Activated naive CD4-positive, alpha-beta T cell treated with anti-CD3 and anti-CD28 coated beads for 36 hours (primary cell): ENCODE data around the gene PILRB. TPM values are rescaled to one million over a fixed set of nuclear protein-coding genes. Genes with fewer than 3 reads are reported as not detected.

ENCODE experiments used
- total RNA-seq, 2 experiments: library from RNA; stranded (reverse); gene quantifications; one replicate each; pipeline ENCODE4 v1.2.3, GENCODE V29; 2021

Gene PILRB
- total RNA-seq, 2 experiments from 2014 or later = 30.5 to 31.4 TPM

Other genes with a start within 250 kb of the PILRB start
- gene TAF6, start 238.8 kb upstream of the PILRB start, total RNA-seq = 10 to 100 TPM; 48.9 to 53.5 TPM
- 1 to 10 TPM; 7.2 to 8.7 TPM for gene CNPY4, start 238.5 kb upstream of the PILRB start, total RNA-seq
- gene MBLAC1, start 231.2 kb upstream of the PILRB start, total RNA-seq = 1 to 10 TPM; 2.3 to 2.9 TPM
- 100 to 1,000 TPM; 129 to 135 TPM for gene LAMTOR4, start 209.2 kb upstream of the PILRB start, total RNA-seq
- gene TRAPPC14, start 199.4 kb upstream of the PILRB start, total RNA-seq = 10 to 100 TPM; 21.2 to 21.6 TPM
- gene GAL3ST4, start 189.5 kb upstream of the PILRB start, total RNA-seq = 1 to 10 TPM; 6.2 to 6.5 TPM
- 1 to 10 TPM; 7.6 to 9.5 TPM for gene GPC2, start 180.7 kb upstream of the PILRB start, total RNA-seq
- gene STAG3, start 180.2 kb upstream of the PILRB start, total RNA-seq = 10 to 100 TPM; 38.4 to 41.0 TPM
- gene PVRIG, start 138.2 kb upstream of the PILRB start, total RNA-seq = 10 to 100 TPM; 22.7 to 22.8 TPM
- not detected for gene SPDYE3, start 50.4 kb upstream of the PILRB start, total RNA-seq
- gene PILRA, start 15.4 kb downstream of the PILRB start, total RNA-seq = under 1 TPM; 0.27 to 0.29 TPM
- gene ZCWPW1, start 70.6 kb downstream of the PILRB start, total RNA-seq = 1 to 10 TPM; 3.5 to 5.2 TPM
- 10 to 100 TPM; 39.3 to 39.7 TPM for gene MEPCE, start 71.7 kb downstream of the PILRB start, total RNA-seq
- 10 to 100 TPM; 45.3 to 53.6 TPM for gene PPP1R35, start 78.4 kb downstream of the PILRB start, total RNA-seq
- 1 to 10 TPM; 2.3 to 2.6 TPM for gene SPACDR, start 106.1 kb downstream of the PILRB start, total RNA-seq
- 10 to 100 TPM; 46.0 to 48.7 TPM for gene TSC22D4, start 121.1 kb downstream of the PILRB start, total RNA-seq
- gene NYAP1, start 125.8 kb downstream of the PILRB start, total RNA-seq = under 1 TPM; 0.17 to 0.30 TPM
- gene AGFG2, start 181.1 kb downstream of the PILRB start, total RNA-seq = 10 to 100 TPM; 23.4 to 23.9 TPM
- 10 to 100 TPM; 13.7 to 15.7 TPM for gene SAP25, start 215.8 kb downstream of the PILRB start, total RNA-seq
- 10 to 100 TPM; 78.0 to 81.2 TPM for gene LRCH4, start 228.0 kb downstream of the PILRB start, total RNA-seq
- gene FBXO24, start 228.2 kb downstream of the PILRB start, total RNA-seq = 1 to 10 TPM; 1.5 to 2.6 TPM
- 1 to 10 TPM; 5.8 to 6.8 TPM for gene PCOLCE, start 244.2 kb downstream of the PILRB start, total RNA-seq